PC-9 (cell line): ENCODE data around the gene ANO5. TPM values are rescaled to one million over a fixed set of nuclear protein-coding genes. Genes with fewer than 3 reads are reported as not detected.

Experiments used
- BruUV-seq: library from RNA; stranded (reverse); fragments of 400-500 nt; replicated peaks from 2 replicates; lab custom pipeline; 2021; lab: Mats Ljungman, UMichigan
- CTCF ChIA-PET: fragments of 300-600 bp; sonication (Branson Sonifier 250); formaldehyde crosslinking; loops from one replicate; lab custom pipeline; 2022; ENCODE audit warnings: antibody characterized with exemption; lab: Charles Lee
- POLR2A ChIA-PET: fragments of 300-600 bp; sonication (Branson Sonifier 250); formaldehyde crosslinking; loops from one replicate; lab custom pipeline; 2022; ENCODE audit warnings: antibody characterized with exemption; ENCODE audit not compliant: unreplicated experiment; lab: Charles Lee
- DNase-seq, 2 experiments: peaks; one replicate each; pipeline versions ENCODE4 v3.0.0 to v3.0.0-alpha.2; 2015 to 2022; ENCODE audit warnings: mixed read lengths in 1 of 2
- H2AFZ ChIP-seq: fragments of 200-600 bp; sonication (generic); 2 replicates; pipeline ENCODE4 v1.8.1; 2017; ENCODE audit warnings: antibody characterized with exemption
- H3F3A ChIP-seq: fragments of 200-600 bp; sonication (generic); 2 replicates; pipeline ENCODE4 v1.8.1; 2017; ENCODE audit warnings: antibody characterized with exemption, mild to moderate bottlenecking, low read depth; ENCODE audit not compliant: insufficient read depth
- H3K27ac ChIP-seq: fragments of 200-600 bp; sonication (generic); 2 replicates; pipeline ENCODE4 v1.6.1; 2016; ENCODE audit warnings: mixed run types
- H3K27me3 ChIP-seq: fragments of 200-600 bp; sonication (generic); 2 replicates; pipeline ENCODE4 v1.6.1; 2016; ENCODE audit warnings: low read depth, mixed run types; ENCODE audit not compliant: insufficient read depth
- H3K36me3 ChIP-seq: fragments of 200-600 bp; sonication (generic); 2 replicates; pipeline ENCODE4 v1.6.1; 2016; ENCODE audit warnings: low read depth, mixed run types
- H3K4me1 ChIP-seq: fragments of 200-600 bp; sonication (generic); replicated peaks from 2 replicates; pipeline ENCODE4 v1.6.1; 2016; ENCODE audit warnings: mixed run types; ENCODE audit not compliant: insufficient read depth
- H3K4me2 ChIP-seq: fragments of 200-600 bp; sonication (generic); 2 replicates; pipeline ENCODE4 v1.6.1; 2017; ENCODE audit warnings: mixed run types
- H3K4me3 ChIP-seq: fragments of 200-600 bp; sonication (generic); 2 replicates; pipeline ENCODE4 v1.6.1; 2016; ENCODE audit warnings: mixed run types
- H3K79me2 ChIP-seq: fragments of 200-600 bp; sonication (generic); 2 replicates; pipeline ENCODE4 v1.6.1; 2017; ENCODE audit warnings: low read depth, mixed run types
- H3K9me2 ChIP-seq: fragments of 200-600 bp; sonication (generic); 2 replicates; pipeline ENCODE4 v1.8.1; 2017; ENCODE audit warnings: mild to moderate bottlenecking; ENCODE audit not compliant: insufficient read depth
- H3K9me3 ChIP-seq: fragments of 200-600 bp; sonication (generic); 2 replicates; pipeline ENCODE4 v1.8.1; 2016; ENCODE audit warnings: low read depth; ENCODE audit not compliant: insufficient read depth
- H4K20me1 ChIP-seq: fragments of 200-600 bp; sonication (generic); 2 replicates; pipeline ENCODE4 v1.8.1; 2017; ENCODE audit not compliant: insufficient read depth
- CTCF ChIP-seq: fragments of 200-600 bp; sonication (generic); conservative IDR thresholded peaks from 2 replicates; pipeline ENCODE4 v1.6.1; 2017; ENCODE audit warnings: mixed run types, antibody characterized with exemption, mild to moderate bottlenecking, moderate library complexity
- EZH2 ChIP-seq: fragments of 200-600 bp; sonication (generic); IDR thresholded peaks from 2 replicates; pipeline ENCODE4 v1.8.0; 2017; ENCODE audit warnings: antibody characterized with exemption, low read depth
- intact Hi-C: fragments of 100-400 bp; cut with micrococcal nuclease; formaldehyde crosslinking; loops from one replicate; pipeline ENCODE4 v1.10.0; 2022; ENCODE audit not compliant: unreplicated experiment
- total RNA-seq: library from RNA; stranded (reverse); gene quantifications from 2 replicates; pipeline ENCODE4 v1.2.3, GENCODE V29; 2021

ANO5 gene
- total RNA-seq, 1 experiment from 2014 or later, result not detected

- intact Hi-C loops, result no loop called here
- Histone ChIP-seq H3K4me3 (no peak overlapping the region), H2AFZ (no peak overlapping the region), H3K4me1 (no peaks in the 10 kb centered on the region), H3K36me3 (no peaks in the 10 kb centered on the region), H3K27me3 (no peaks in the 10 kb centered on the region), H3K79me2 (no peaks in the 10 kb centered on the region), H3K27ac (no peak overlapping the region), H3F3A (no peaks in the 10 kb centered on the region), H3K9me3 (no peaks in the 10 kb centered on the region), H4K20me1 (no peaks in the 10 kb centered on the region), H3K4me2 (no peak overlapping the region), H3K9me2 (no peaks in the 10 kb centered on the region)
- DNase-seq, result no peak
- ChIA-PET CTCF (no interaction called here), POLR2A (no interaction called here)
- TF ChIP-seq CTCF (peak; percentile 58), EZH2 (no peak)
- BruUV-seq, result no TSS peak
Observed at GRCh38 chr11:22169833-22170232, 23.1 kb upstream of the ANO5 start.

- H4K20me1 ChIP-seq, result no peaks in the 10 kb centered on the region
- TF ChIP-seq EZH2, result no peak
- no peak for TF ChIP-seq CTCF
- intact Hi-C loops, result no loop called here
- ChIA-PET POLR2A (no interaction called here), CTCF (no interaction called here)
- no peaks in the 10 kb centered on the region for H3K27me3 ChIP-seq
- no peaks in the 10 kb centered on the region for H3K4me1 ChIP-seq
- no peaks in the 10 kb centered on the region for H3K79me2 ChIP-seq
- no TSS peak for BruUV-seq
- no peaks in the 10 kb centered on the region for H3K9me3 ChIP-seq
- no peaks in the 10 kb centered on the region for H3F3A ChIP-seq
- DNase-seq, result no peak
- no peak overlapping the region for H2AFZ ChIP-seq
- H3K27ac ChIP-seq, result no peak overlapping the region
- H3K4me3 ChIP-seq, result no peak overlapping the region
- no peaks in the 10 kb centered on the region for H3K36me3 ChIP-seq
- H3K9me2 ChIP-seq, result no peaks in the 10 kb centered on the region
- H3K4me2 ChIP-seq, result no peak overlapping the region
Observed at GRCh38 chr11:22173532-22173931, 19.4 kb upstream of the ANO5 start.

GRCh38 chr11:22177186-22177585, 15.7 kb upstream of the ANO5 start:
- Histone ChIP-seq H3K27ac (no peak overlapping the region), H3K9me2 (no peaks in the 10 kb centered on the region), H3K36me3 (no peaks in the 10 kb centered on the region), H3K4me3 (no peak overlapping the region), H3K27me3 (no peaks in the 10 kb centered on the region), H3K4me1 (no peaks in the 10 kb centered on the region), H2AFZ (no peak overlapping the region), H3F3A (no peaks in the 10 kb centered on the region), H3K79me2 (no peaks in the 10 kb centered on the region), H3K9me3 (no peaks in the 10 kb centered on the region), H4K20me1 (no peaks in the 10 kb centered on the region), H3K4me2 (no peak overlapping the region)
- no TSS peak for BruUV-seq
- intact Hi-C loops, result no loop called here
- ChIA-PET CTCF (no interaction called here), POLR2A (no interaction called here)
- TF ChIP-seq CTCF (no peak), EZH2 (no peak)
- DNase-seq, result no peak
